Measurements from ENCODE around the gene ADRA1B. TPM values are rescaled to one million over a fixed set of nuclear protein-coding genes. Genes with fewer than 3 reads are reported as not detected.
"Not testable (repeated sequence)": the region's sequence is repeated elsewhere in the genome, so short reads cannot be mapped to it uniquely, and the experiment has no call there.

ADRA1B gene
- total RNA-seq, 2 donors from 2014 or later = 0.32 to 0.69 TPM

- no peaks in the 10 kb centered on the region for H3K36me3 ChIP-seq
- TF ChIP-seq, protein P1, sequence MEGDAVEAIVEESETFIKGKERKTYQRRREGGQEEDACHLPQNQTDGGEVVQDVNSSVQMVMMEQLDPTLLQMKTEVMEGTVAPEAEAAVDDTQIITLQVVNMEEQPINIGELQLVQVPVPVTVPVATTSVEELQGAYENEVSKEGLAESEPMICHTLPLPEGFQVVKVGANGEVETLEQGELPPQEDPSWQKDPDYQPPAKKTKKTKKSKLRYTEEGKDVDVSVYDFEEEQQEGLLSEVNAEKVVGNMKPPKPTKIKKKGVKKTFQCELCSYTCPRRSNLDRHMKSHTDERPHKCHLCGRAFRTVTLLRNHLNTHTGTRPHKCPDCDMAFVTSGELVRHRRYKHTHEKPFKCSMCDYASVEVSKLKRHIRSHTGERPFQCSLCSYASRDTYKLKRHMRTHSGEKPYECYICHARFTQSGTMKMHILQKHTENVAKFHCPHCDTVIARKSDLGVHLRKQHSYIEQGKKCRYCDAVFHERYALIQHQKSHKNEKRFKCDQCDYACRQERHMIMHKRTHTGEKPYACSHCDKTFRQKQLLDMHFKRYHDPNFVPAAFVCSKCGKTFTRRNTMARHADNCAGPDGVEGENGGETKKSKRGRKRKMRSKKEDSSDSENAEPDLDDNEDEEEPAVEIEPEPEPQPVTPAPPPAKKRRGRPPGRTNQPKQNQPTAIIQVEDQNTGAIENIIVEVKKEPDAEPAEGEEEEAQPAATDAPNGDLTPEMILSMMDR (IDR thresholded peaks at IDR 0.05) = no peak
- no peak overlapping the region for H3K27ac ChIP-seq
- DNase-seq = no peak
- peaks cover 22% of the 10 kb centered on the region for H3K4me1 ChIP-seq
- H3K9me3 ChIP-seq = no peaks in the 10 kb centered on the region
- no peaks in the 10 kb centered on the region for H3K27me3 ChIP-seq
- no peak overlapping the region for H3K9ac ChIP-seq (ENCODE audit: low read depth in 2 of 2, low read length in 2 of 2)
- intact Hi-C loops (cut with DNase I) = no loop called here
- no peak overlapping the region for H3K4me3 ChIP-seq
Observed at GRCh38 chr5:160007514-160007913, 91.2 kb downstream of the ADRA1B start.

- Histone ChIP-seq H3K27ac (peak overlapping the region; percentile 81), H3K4me1 (peaks cover 22% of the 10 kb centered on the region), H3K4me3 (peak overlapping the region; percentile 72)
- H3K9me3 ChIP-seq; intact Hi-C loops (cut with DNase I); H3K36me3 ChIP-seq; H3K9ac ChIP-seq (ENCODE audit: low read depth in 2 of 2, low read length in 2 of 2); H3K27me3 ChIP-seq: not testable (repeated sequence)
- peak; percentile 35 for DNase-seq
Observed at GRCh38 chr5:160008529-160008876, 92.2 kb downstream of the ADRA1B start.

DNA sequence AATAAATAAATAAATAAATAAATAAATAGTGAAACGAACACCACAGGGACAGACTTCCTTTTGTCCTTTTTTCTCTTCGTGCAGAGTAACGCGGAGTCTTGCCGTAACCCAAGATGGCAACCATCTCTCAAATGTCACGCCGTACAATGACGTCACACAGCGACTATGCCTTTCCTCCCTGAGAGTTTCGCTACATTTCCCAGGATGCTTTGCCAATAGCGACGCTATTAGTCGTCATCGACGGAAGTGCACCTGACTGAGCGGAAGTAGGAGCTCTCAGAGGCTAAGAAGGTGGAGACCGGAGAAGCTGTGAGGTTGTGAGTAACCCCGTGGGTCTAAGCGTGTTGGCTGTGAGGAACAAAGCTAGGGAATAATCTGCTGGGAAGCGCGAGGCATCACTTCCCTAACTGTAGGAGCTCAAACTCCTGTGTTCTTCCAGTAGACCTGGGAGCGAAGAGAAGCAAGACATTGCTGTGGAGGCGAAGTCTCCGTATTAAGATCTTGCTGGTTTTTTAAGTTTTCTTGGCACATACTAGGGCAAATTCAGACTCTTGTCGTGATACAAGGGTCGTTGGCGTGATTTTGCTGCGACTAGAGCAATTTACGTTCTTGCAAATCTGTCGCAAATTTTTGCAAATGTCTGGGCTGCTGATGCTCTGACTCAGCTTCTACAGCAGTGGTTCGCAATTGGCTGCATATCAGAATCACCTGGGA lies 92.8 kb downstream of the ADRA1B start, which contains the start of gene TTC1:
Gene TTC1, plus strand, starts transcription at position 263 of the 714 bp plus-strand sequence. CDS start 1,390 bp downstream, outside the sequence.
- peak; percentile 98 for DNase-seq
- Histone ChIP-seq H3K9me3 (no peaks in the 10 kb centered on the region), H3K4me3 (peak within 1 kb of the TSS; percentile 72), H3K27ac (peak within 1 kb of the TSS; percentile 81), H3K4me1 (peaks cover 22% of the 10 kb centered on the region), H3K27me3 (no peaks in the 10 kb centered on the region), H3K9ac (ENCODE audit: low read depth in 2 of 2, low read length in 2 of 2) (peak within 1 kb of the TSS; percentile 70 to 100), H3K36me3 (no peaks in the 10 kb centered on the region)
- TF ChIP-seq, protein P1 (IDR thresholded peaks at IDR 0.05) = no peak
- intact Hi-C loops (cut with DNase I) = no loop called here

DNA sequence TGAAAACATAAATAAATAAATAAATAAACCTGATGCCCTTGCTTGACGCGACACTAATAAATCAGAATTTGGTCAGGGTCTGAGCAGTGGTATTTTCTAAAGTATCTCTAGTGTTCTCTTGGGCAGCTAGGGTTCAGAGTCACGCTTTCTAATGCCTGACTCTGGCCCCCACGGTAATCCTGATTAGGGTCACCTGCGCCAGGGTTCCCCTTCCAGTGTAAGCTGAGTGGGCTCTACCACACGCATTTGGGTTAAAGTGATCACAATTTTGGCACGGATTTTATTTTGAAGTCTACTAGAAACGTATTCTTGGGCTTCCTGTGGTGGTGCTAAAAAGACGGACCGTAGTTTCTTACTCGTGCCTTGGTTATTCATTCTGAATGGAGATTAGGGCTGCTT lies 93.3 kb downstream of the ADRA1B start:
- TF ChIP-seq, protein P1 (IDR thresholded peaks at IDR 0.05) = no peak
- peak overlapping the region; percentile 81 for H3K27ac ChIP-seq
- intact Hi-C loops (cut with DNase I) = no loop called here
- H3K4me3 ChIP-seq = peak overlapping the region; percentile 72
- H3K9ac ChIP-seq (ENCODE audit: low read depth in 2 of 2, low read length in 2 of 2) = peak overlapping the region; percentile 70 to 100
- H3K9me3 ChIP-seq = no peaks in the 10 kb centered on the region
- H3K27me3 ChIP-seq = no peaks in the 10 kb centered on the region
- no peak for DNase-seq
- H3K36me3 ChIP-seq = no peaks in the 10 kb centered on the region
- H3K4me1 ChIP-seq = peaks cover 22% of the 10 kb centered on the region

DNA sequence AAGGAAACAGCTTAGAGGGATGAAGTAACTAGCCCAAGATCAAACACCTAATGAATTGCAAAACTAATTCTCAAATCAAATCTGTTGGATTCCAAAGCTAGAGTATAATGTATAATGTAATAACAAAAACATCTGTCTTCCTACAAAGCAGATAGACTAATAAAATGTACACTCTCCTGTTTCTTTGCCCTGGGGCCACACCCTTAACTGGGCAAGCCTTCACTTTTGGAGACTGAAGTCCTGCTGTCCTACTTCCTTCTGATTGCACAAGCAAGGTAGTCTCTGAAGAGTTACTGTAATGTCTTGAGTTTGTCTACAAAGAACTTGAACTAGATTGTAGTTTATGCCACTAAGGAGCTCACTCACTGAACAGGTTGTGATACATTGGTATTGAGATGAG lies 95.2 kb downstream of the ADRA1B start:
- H3K36me3 ChIP-seq = no peaks in the 10 kb centered on the region
- no peak overlapping the region for H3K4me3 ChIP-seq
- H3K4me1 ChIP-seq = peaks cover 22% of the 10 kb centered on the region
- no peaks in the 10 kb centered on the region for H3K27me3 ChIP-seq
- H3K9me3 ChIP-seq = no peaks in the 10 kb centered on the region
- intact Hi-C loops (cut with DNase I) = no loop called here
- no peak overlapping the region for H3K27ac ChIP-seq
- peak; percentile 44 for DNase-seq
- H3K9ac ChIP-seq (ENCODE audit: low read depth in 2 of 2, low read length in 2 of 2) = no peak overlapping the region
- TF ChIP-seq, protein P1 (IDR thresholded peaks at IDR 0.05) = no peak

- H3K4me3 ChIP-seq; H3K9ac ChIP-seq (ENCODE audit: low read depth in 2 of 2, low read length in 2 of 2); intact Hi-C loops (cut with DNase I); H3K27ac ChIP-seq; H3K36me3 ChIP-seq; H3K27me3 ChIP-seq; H3K9me3 ChIP-seq; DNase-seq: not testable (repeated sequence)
- H3K4me1 ChIP-seq = peaks cover 22% of the 10 kb centered on the region
Observed at GRCh38 chr5:160014197-160014596, 97.9 kb downstream of the ADRA1B start.
